GM18867 (cell line): ENCODE measurements around the gene MYOZ2.

Experiments
- ATAC-seq: cut with Tn5 transposase; IDR thresholded peaks from one replicate; pipeline ENCODE4 v1.9.1; 2021; ENCODE audit warnings: mild to moderate bottlenecking, moderate library complexity; ENCODE audit not compliant: unreplicated experiment

The MYOZ2 gene

DNA sequence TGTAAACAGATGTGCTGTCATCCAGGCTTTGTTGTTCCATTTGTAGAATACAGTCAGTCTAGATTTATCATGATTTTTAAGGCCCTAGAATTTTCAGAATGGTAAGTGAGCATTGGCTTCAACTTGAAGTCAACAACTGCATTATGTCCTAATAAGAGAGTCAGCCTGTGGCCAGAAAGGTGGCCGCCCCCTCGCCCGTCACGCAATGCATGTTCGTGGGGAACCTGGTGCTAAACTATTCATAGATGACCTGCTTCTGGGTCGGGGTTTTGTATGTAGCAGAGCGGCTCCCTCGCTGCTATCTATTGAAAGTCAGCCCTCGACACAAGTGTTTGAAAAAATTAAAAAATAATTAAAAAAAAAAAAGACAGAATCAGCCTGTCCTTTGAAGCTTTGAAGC is 101.6 kb downstream of the MYOZ2 start:
- no peak for ATAC-seq
